Type B pancreatic cell (in vitro differentiated cells): Measurements from ENCODE around the gene CHST9. TPM values are rescaled to one million over a fixed set of nuclear protein-coding genes. Genes with fewer than 3 reads are reported as not detected.
"Not testable (repeated sequence)": the region's sequence is repeated elsewhere in the genome, so short reads cannot be mapped to it uniquely, and the experiment has no call there.

Experiments used
- DNase-seq: peaks from one replicate; pipeline ENCODE4 v3.0.0; 2021; ENCODE audit warnings: mixed read lengths; ENCODE audit not compliant: unreplicated experiment; ENCODE audit errors: extremely low spot score
- H3K27ac Mint-ChIP-seq: 2 replicates; pipeline ENCODE4 v1.8.0; 2021; ENCODE audit warnings: mild to moderate bottlenecking, mixed read lengths
- H3K27me3 Mint-ChIP-seq: 2 replicates; pipeline ENCODE4 v1.8.0; 2021; ENCODE audit warnings: mixed read lengths
- H3K36me3 Mint-ChIP-seq: 2 replicates; pipeline ENCODE4 v1.8.0; 2021; ENCODE audit warnings: mixed read lengths
- H3K4me1 Mint-ChIP-seq: one replicate; pipeline ENCODE4 v1.8.0; 2021; ENCODE audit warnings: mixed read lengths; ENCODE audit not compliant: unreplicated experiment
- H3K4me3 Mint-ChIP-seq: 2 replicates; pipeline ENCODE4 v1.8.0; 2021; ENCODE audit warnings: mild to moderate bottlenecking, mixed read lengths
- H3K9me3 Mint-ChIP-seq: 2 replicates; pipeline ENCODE4 v1.8.0; 2021; ENCODE audit warnings: mixed read lengths
- CTCF ChIP-seq: fragments of 200-600 bp; sonication (generic); conservative IDR thresholded peaks from 2 replicates; pipeline ENCODE4 v1.5.0; 2021; ENCODE audit warnings: antibody characterized with exemption, mild to moderate bottlenecking
- total RNA-seq: library from RNA; stranded (reverse); gene quantifications from 2 replicates; pipeline ENCODE4 v1.2.1, GENCODE V29; 2021; ENCODE audit warnings: low replicate concordance

CHST9 gene
- total RNA-seq, 1 donor from 2014 or later = 9.9 TPM

- DNase-seq = no peak
- Mint-ChIP-seq H3K36me3 (no peaks in the 10 kb centered on the region), H3K4me1 (peaks cover 6% of the 10 kb centered on the region), H3K4me3 (no peak overlapping the region), H3K9me3 (no peaks in the 10 kb centered on the region), H3K27me3 (no peaks in the 10 kb centered on the region), H3K27ac (no peak overlapping the region)
- TF ChIP-seq CTCF = no peak
Measured at GRCh38 chr18:27171993-27172392, 13.1 kb downstream of the CHST9 start.

GRCh38 chr18:27165412-27165811, 19.7 kb downstream of the CHST9 start:
- H3K36me3 Mint-ChIP-seq = no peaks in the 10 kb centered on the region

GRCh38 chr18:27164905-27165304, 20.2 kb downstream of the CHST9 start:
- Mint-ChIP-seq H3K9me3 (no peaks in the 10 kb centered on the region), H3K4me3 (no peak overlapping the region), H3K27ac (no peak overlapping the region), H3K4me1 (no peaks in the 10 kb centered on the region), H3K36me3 (no peaks in the 10 kb centered on the region), H3K27me3 (no peaks in the 10 kb centered on the region)
- DNase-seq = no peak
- no peak for TF ChIP-seq CTCF

More at GRCh38 chr18:27165412-27165811, 19.7 kb downstream of the CHST9 start:
- Mint-ChIP-seq H3K27ac (no peak overlapping the region), H3K9me3 (no peaks in the 10 kb centered on the region), H3K27me3 (no peaks in the 10 kb centered on the region), H3K4me1 (no peaks in the 10 kb centered on the region), H3K4me3 (no peak overlapping the region)
- TF ChIP-seq CTCF = no peak
- DNase-seq = no peak

- H3K4me1 Mint-ChIP-seq, H3K27ac Mint-ChIP-seq, DNase-seq, H3K9me3 Mint-ChIP-seq, H3K36me3 Mint-ChIP-seq, H3K4me3 Mint-ChIP-seq, H3K27me3 Mint-ChIP-seq: not testable (repeated sequence)
- peak; percentile 27 for TF ChIP-seq CTCF
Measured at GRCh38 chr18:27163197-27163716, 21.9 kb downstream of the CHST9 start.

- not testable (repeated sequence) for H3K27me3 Mint-ChIP-seq, H3K27ac Mint-ChIP-seq
Measured at GRCh38 chr18:27149240-27149639, 35.9 kb downstream of the CHST9 start.

GRCh38 chr18:27144672-27145071, 40.4 kb downstream of the CHST9 start:
- Mint-ChIP-seq H3K27ac (no peak overlapping the region), H3K27me3 (no peaks in the 10 kb centered on the region), H3K36me3 (no peaks in the 10 kb centered on the region), H3K4me3 (no peak overlapping the region), H3K9me3 (no peaks in the 10 kb centered on the region), H3K4me1 (peaks cover 5% of the 10 kb centered on the region)
- no peak for DNase-seq
- TF ChIP-seq CTCF = no peak

More at GRCh38 chr18:27149240-27149639, 35.9 kb downstream of the CHST9 start:
- H3K9me3 Mint-ChIP-seq, H3K4me1 Mint-ChIP-seq, DNase-seq, H3K4me3 Mint-ChIP-seq, H3K36me3 Mint-ChIP-seq: not testable (repeated sequence)
